Measurements from ENCODE around the gene RGP1. TPM values are rescaled to one million over a fixed set of nuclear protein-coding genes. Genes with fewer than 3 reads are reported as not detected.

The RGP1 gene
- total RNA-seq, 8 experiments from 2014 or later, result 11.0 to 31.0 (median 14.4) TPM

- no peak overlapping the region for H3K27ac ChIP-seq
- WGBS, 10 experiments, result 80 to 100% (median 95%) methylated on average over 1 to 3 of the region's 4 CpGs; no CpG with 5 or more reads in 1 of the 10 experiments
- H3K4me3 ChIP-seq, result no peak overlapping the region
- in situ Hi-C loops (cut with MboI; ENCODE audit: low pct_unique_long_range_greater_than_20kb in 2 of 9, low sequenced_read_pairs in 9 of 9, unreplicated experiment in 9 of 9), result no loop called here
- no peak for ATAC-seq (replicated peaks in 6 of 8)
- H3K4me1 ChIP-seq (replicated peaks in 1 of 2), result peaks cover 5 to 7% of the 10 kb centered on the region in 2 donors
These were observed 6.0 kb downstream of the RGP1 start for GRCh38 chr9:35755071-35755470.

- in situ Hi-C loops (cut with MboI; ENCODE audit: low pct_unique_long_range_greater_than_20kb in 2 of 9, low sequenced_read_pairs in 9 of 9, unreplicated experiment in 9 of 9), result no loop called here
- Histone ChIP-seq H3K27ac (peak overlapping the region; percentile 66 to 77), H3K4me1 (replicated peaks in 1 of 2) (peaks cover 3 to 5% of the 10 kb centered on the region in 2 donors), H3K4me3 (peak overlapping the region; percentile 34 to 69 (median 41))
- ATAC-seq (replicated peaks in 6 of 8), result peak; percentile 71 to 85 (median 82)
- WGBS, 10 experiments, result 62 to 97% (median 82%) methylated on average over 1 to 5 of the region's 48 CpGs; no CpG with 5 or more reads in 6 of the 10 experiments
These were observed 7.5 kb downstream of the RGP1 start for GRCh38 chr9:35756275-35757225.

- Histone ChIP-seq H3K4me3 (peak overlapping the region; percentile 34 to 69 (median 41)), H3K27ac (peak overlapping the region; percentile 66 to 77), H3K4me1 (replicated peaks in 1 of 2) (peaks cover 3 to 5% of the 10 kb centered on the region in 2 donors)
- ATAC-seq (replicated peaks in 6 of 8), result peak; percentile 56 to 71 (median 64)
- WGBS, 10 experiments, result 0 to 73% (median 24%) methylated on average over 1 to 9 of the region's 20 CpGs; no CpG with 5 or more reads in 1 of the 10 experiments
- in situ Hi-C loops (cut with MboI; ENCODE audit: low pct_unique_long_range_greater_than_20kb in 2 of 9, low sequenced_read_pairs in 9 of 9, unreplicated experiment in 9 of 9), result no loop called here
These were observed 8.3 kb downstream of the RGP1 start for GRCh38 chr9:35757226-35757891.

- in situ Hi-C loops (cut with MboI; ENCODE audit: low pct_unique_long_range_greater_than_20kb in 2 of 9, low sequenced_read_pairs in 9 of 9, unreplicated experiment in 9 of 9), result no loop called here
- peak overlapping the region in 1 of 2 donors; percentile 77 for H3K27ac ChIP-seq
- peak overlapping the region; percentile 34 to 69 (median 41) for H3K4me3 ChIP-seq
- no peak for ATAC-seq (replicated peaks in 6 of 8)
- peaks cover 3 to 5% of the 10 kb centered on the region in 2 donors for H3K4me1 ChIP-seq (replicated peaks in 1 of 2)
These were observed 8.8 kb downstream of the RGP1 start for GRCh38 chr9:35757892-35758275.

GRCh38 chr9:35758475-35759050 is 9.5 kb downstream of the RGP1 start:
- Histone ChIP-seq H3K4me3 (no peak overlapping the region), H3K27ac (no peak overlapping the region), H3K4me1 (replicated peaks in 1 of 2) (peaks cover 3 to 5% of the 10 kb centered on the region in 2 donors)
- ATAC-seq (replicated peaks in 6 of 8), result no peak
- WGBS, 10 experiments, result 14 to 92% (median 78%) methylated on average over 2 to 3 of the region's 3 CpGs
- in situ Hi-C loops (cut with MboI; ENCODE audit: low pct_unique_long_range_greater_than_20kb in 2 of 9, low sequenced_read_pairs in 9 of 9, unreplicated experiment in 9 of 9), result no loop called here

- Histone ChIP-seq H3K4me1 (replicated peaks in 1 of 2) (peaks cover 3 to 5% of the 10 kb centered on the region in 2 donors), H3K4me3 (no peak overlapping the region), H3K27ac (no peak overlapping the region)
- no peak for ATAC-seq (replicated peaks in 6 of 8)
- in situ Hi-C loops (cut with MboI; ENCODE audit: low pct_unique_long_range_greater_than_20kb in 2 of 9, low sequenced_read_pairs in 9 of 9, unreplicated experiment in 9 of 9), result no loop called here
- WGBS, 10 experiments, result 60 to 100% (median 94%) methylated on average over 1 to 4 of the region's 4 CpGs
These were observed 10.7 kb downstream of the RGP1 start for GRCh38 chr9:35759795-35760194.

- H3K4me1 ChIP-seq (replicated peaks in 1 of 2), result peaks cover 3 to 5% of the 10 kb centered on the region in 2 donors
- no peak overlapping the region for H3K27ac ChIP-seq
- 81 to 100% (median 100%) methylated on average over 1 to 2 of the region's 2 CpGs; no CpG with 5 or more reads in 3 of the 10 experiments for WGBS, 10 experiments
- in situ Hi-C loops (cut with MboI; ENCODE audit: low pct_unique_long_range_greater_than_20kb in 2 of 9, low sequenced_read_pairs in 9 of 9, unreplicated experiment in 9 of 9), result no loop called here
- no peak overlapping the region for H3K4me3 ChIP-seq
- peak in 1 of 8 experiments; percentile 49 for ATAC-seq (replicated peaks in 6 of 8)
These were observed 11.6 kb downstream of the RGP1 start for GRCh38 chr9:35760651-35761050.

GRCh38 chr9:35763181-35763580 is 14.1 kb downstream of the RGP1 start:
- WGBS, 10 experiments, result 56 to 100% (median 94%) methylated on average over 2 of the region's 2 CpGs; no CpG with 5 or more reads in 1 of the 10 experiments
- in situ Hi-C loops (cut with MboI; ENCODE audit: low pct_unique_long_range_greater_than_20kb in 2 of 9, low sequenced_read_pairs in 9 of 9, unreplicated experiment in 9 of 9), result no loop called here

GRCh38 chr9:35763803-35764202 is 14.7 kb downstream of the RGP1 start:
- H3K4me1 ChIP-seq (replicated peaks in 1 of 2), result no peaks in the 10 kb centered on the region
- no peak overlapping the region for H3K4me3 ChIP-seq
- H3K27ac ChIP-seq, result no peak overlapping the region
- ATAC-seq (replicated peaks in 6 of 8), result no peak
- WGBS, 10 experiments, result 88 to 100% (median 100%) methylated on average over 1 of the region's 1 CpG; no CpG with 5 or more reads in 4 of the 10 experiments
- in situ Hi-C loops (cut with MboI; ENCODE audit: low pct_unique_long_range_greater_than_20kb in 2 of 9, low sequenced_read_pairs in 9 of 9, unreplicated experiment in 9 of 9), result no loop called here

More at GRCh38 chr9:35763181-35763580, 14.1 kb downstream of the RGP1 start:
- H3K4me3 ChIP-seq, result no peak overlapping the region
- ATAC-seq (replicated peaks in 6 of 8), result no peak
- H3K4me1 ChIP-seq (replicated peaks in 1 of 2), result peaks cover 0 to 2% of the 10 kb centered on the region in 2 donors
- H3K27ac ChIP-seq, result no peak overlapping the region

- Histone ChIP-seq H3K4me1 (replicated peaks in 1 of 2) (no peaks in the 10 kb centered on the region), H3K4me3 (no peak overlapping the region), H3K27ac (no peak overlapping the region)
- peak in 1 of 8 experiments; percentile 56 for ATAC-seq (replicated peaks in 6 of 8)
- in situ Hi-C loops (cut with MboI; ENCODE audit: low pct_unique_long_range_greater_than_20kb in 2 of 9, low sequenced_read_pairs in 9 of 9, unreplicated experiment in 9 of 9), result no loop called here
- WGBS, 10 experiments, result 73 to 100% (median 88%) methylated on average over 1 to 2 of the region's 2 CpGs; no CpG with 5 or more reads in 2 of the 10 experiments
These were observed 17.9 kb downstream of the RGP1 start for GRCh38 chr9:35766997-35767396.

- 60 to 100% (median 100%) methylated on average over 1 of the region's 1 CpG; no CpG with 5 or more reads in 3 of the 10 experiments for WGBS, 10 experiments
- peak in 1 of 8 experiments; percentile 14 for ATAC-seq (replicated peaks in 6 of 8)
- Histone ChIP-seq H3K27ac (no peak overlapping the region), H3K4me3 (no peak overlapping the region), H3K4me1 (replicated peaks in 1 of 2) (no peaks in the 10 kb centered on the region)
- in situ Hi-C loops (cut with MboI; ENCODE audit: low pct_unique_long_range_greater_than_20kb in 2 of 9, low sequenced_read_pairs in 9 of 9, unreplicated experiment in 9 of 9), result no loop called here
These were observed 18.4 kb downstream of the RGP1 start for GRCh38 chr9:35767458-35767857.

GRCh38 chr9:35769763-35770162 is 20.7 kb downstream of the RGP1 start:
- Histone ChIP-seq H3K4me1 (replicated peaks in 1 of 2) (no peaks in the 10 kb centered on the region), H3K27ac (no peak overlapping the region), H3K4me3 (no peak overlapping the region)
- 0 to 100% (median 100%) methylated on average over 1 of the region's 1 CpG; no CpG with 5 or more reads in 4 of the 10 experiments for WGBS, 10 experiments
- in situ Hi-C loops (cut with MboI; ENCODE audit: low pct_unique_long_range_greater_than_20kb in 2 of 9, low sequenced_read_pairs in 9 of 9, unreplicated experiment in 9 of 9), result no loop called here
- ATAC-seq (replicated peaks in 6 of 8), result peak in 3 of 8 experiments; percentile 34 to 75 (median 65)

GRCh38 chr9:35771075-35771433 is 22.0 kb downstream of the RGP1 start:
- H3K4me3 ChIP-seq, result no peak overlapping the region
- 0 to 90% (median 73%) methylated on average over 1 to 4 of the region's 4 CpGs; no CpG with 5 or more reads in 1 of the 10 experiments for WGBS, 10 experiments
- no peak overlapping the region for H3K27ac ChIP-seq
- ATAC-seq (replicated peaks in 6 of 8), result no peak
- in situ Hi-C loops (cut with MboI; ENCODE audit: low pct_unique_long_range_greater_than_20kb in 2 of 9, low sequenced_read_pairs in 9 of 9, unreplicated experiment in 9 of 9), result no loop called here
- H3K4me1 ChIP-seq (replicated peaks in 1 of 2), result no peaks in the 10 kb centered on the region
